GM12891 (cell line): ENCODE data around the gene TMEM161A.

Experiments
- PAX5 ChIP-seq: IDR thresholded peaks from 2 replicates; pipeline ENCODE4 v1.6.1; 2011; ENCODE audit warnings: low read length, moderate library complexity, mild to moderate bottlenecking; ENCODE audit not compliant: insufficient read depth, severe bottlenecking
- POLR2A ChIP-seq: IDR thresholded peaks from 2 replicates; pipeline ENCODE4 v1.6.1; 2011; ENCODE audit warnings: low read depth, low read length, control low read depth
- POLR2AphosphoS5 ChIP-seq: IDR thresholded peaks from 2 replicates; pipeline ENCODE4 v1.6.1; 2011; ENCODE audit warnings: low read depth, low read length, control low read depth
- POU2F2 ChIP-seq: IDR thresholded peaks from 2 replicates; pipeline ENCODE4 v1.6.1; 2011; ENCODE audit warnings: low read depth, mild to moderate bottlenecking, control low read depth, low read length, moderate library complexity
- SPI1 ChIP-seq: IDR thresholded peaks from 2 replicates; pipeline ENCODE4 v1.6.1; 2011; ENCODE audit warnings: low read depth, low read length, control low read depth
- TAF1 ChIP-seq: IDR thresholded peaks from 2 replicates; pipeline ENCODE4 v1.6.1; 2011; ENCODE audit warnings: low read depth, low read length, control low read depth

DNA sequence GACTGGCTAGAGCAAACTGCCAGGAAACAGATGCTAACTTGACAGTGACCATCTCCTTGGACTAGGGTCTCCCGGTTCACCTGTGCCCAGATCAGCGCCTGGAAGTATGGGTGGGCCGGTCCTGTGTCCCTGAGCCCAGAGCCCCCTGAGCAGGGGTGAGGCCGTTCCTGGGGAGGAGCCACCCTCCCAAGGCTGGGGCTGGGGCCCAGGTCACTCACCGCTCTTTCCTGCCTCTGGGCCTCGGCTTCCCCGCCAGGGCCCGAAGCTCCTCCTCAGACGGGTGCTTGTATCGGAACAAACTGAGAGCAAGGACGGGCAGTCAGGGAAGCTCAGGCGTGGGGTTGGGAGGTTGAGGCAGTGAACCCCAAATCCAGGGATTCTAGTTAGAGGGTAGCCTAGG lies 5.4 kb downstream of the TMEM161A start:
- no peak for TF ChIP-seq POLR2A
- no peak for TF ChIP-seq SPI1
- no peak for TF ChIP-seq POLR2AphosphoS5
- no peak for TF ChIP-seq POU2F2
- TF ChIP-seq TAF1 = no peak
- no peak for TF ChIP-seq PAX5
